GM12878 (cell line): ENCODE measurements around the gene SPATC1L. TPM values are rescaled to one million over a fixed set of nuclear protein-coding genes. Genes with fewer than 3 reads are reported as not detected.

Experiments used
- ATAC-seq: fragments of 200-7000 bp; cut with Tn5 transposase; 3 replicates; pipeline ENCODE4 v1.9.1; 2020; ENCODE audit warnings: mild to moderate bottlenecking, moderate library complexity
- BruUV-seq: library from RNA; stranded (reverse); fragments of 400-500 nt; replicated peaks from 2 replicates; lab custom pipeline; 2021; lab: Mats Ljungman, UMichigan
- CTCF ChIA-PET: fragments of 300-600 bp; sonication (Branson Sonifier 250); formaldehyde crosslinking; extraction: SDS; loops from one replicate; lab custom pipeline; 2021; ENCODE audit warnings: inconsistent platforms; lab: Yijun Ruan, JAX
- POLR2A ChIA-PET: fragments of 350-600 bp; formaldehyde crosslinking; extraction: SDS; loops from one replicate; lab custom pipeline; 2021; ENCODE audit warnings: inconsistent platforms; lab: Charles Lee
- RAD21 ChIA-PET: fragments of 300-600 bp; sonication (Branson Sonifier 250); formaldehyde crosslinking; loops from one replicate; lab custom pipeline; 2023; ENCODE audit warnings: antibody characterized with exemption; ENCODE audit not compliant: unreplicated experiment; lab: Charles Lee
- SMC1A ChIA-PET: fragments of 300-600 bp; sonication (Branson Sonifier 250); formaldehyde crosslinking; loops from one replicate; lab custom pipeline; 2023; ENCODE audit not compliant: unreplicated experiment, uncharacterized antibody; lab: Charles Lee
- DNase-seq: peaks from one replicate; pipeline ENCODE4 v3.0.0-alpha.2; 2011; ENCODE audit warnings: low read depth, low spot score
- FAIRE-seq: peaks from 3 replicates; lab custom pipeline; 2011; peaks lifted over from hg19 to GRCh38; lab: Jason Lieb, UNC
- H2AFZ ChIP-seq: 2 replicates; pipeline ENCODE4 v1.6.0; 2011; ENCODE audit warnings: low read depth, low read length, control low read depth; ENCODE audit not compliant: control insufficient read depth
- H3K27ac ChIP-seq: 2 replicates; pipeline ENCODE4 v1.5.1; 2011; ENCODE audit warnings: control low read depth; ENCODE audit not compliant: control insufficient read depth, insufficient read depth
- H3K27me3 ChIP-seq, 2 experiments: replicated peaks in 1 of 2; 2 replicates each; pipeline versions ENCODE4 v1.6.0 to v1.6.1; 2011; ENCODE audit warnings: low read length in 1 of 2; ENCODE audit not compliant: control insufficient read depth in 2 of 2, insufficient read depth in 2 of 2
- H3K36me3 ChIP-seq, 2 experiments: 2 replicates each; pipeline ENCODE4 v1.5.1; 2011; ENCODE audit warnings: low read length in 1 of 2; ENCODE audit not compliant: control insufficient read depth in 2 of 2, insufficient read depth in 2 of 2
- H3K4me1 ChIP-seq: 2 replicates; pipeline ENCODE4 v1.6.1; 2011; ENCODE audit warnings: mild to moderate bottlenecking, low read length, moderate library complexity, mixed read lengths; ENCODE audit not compliant: control insufficient read depth, insufficient read depth
- H3K4me2 ChIP-seq: 2 replicates; pipeline ENCODE4 v1.6.0; 2011; ENCODE audit warnings: control low read depth; ENCODE audit not compliant: control insufficient read depth, insufficient read depth
- H3K4me3 ChIP-seq: fragments of 200-600 bp; sonication (generic); 2 replicates; pipeline ENCODE4 v1.5.1; 2016
- H3K79me2 ChIP-seq: 2 replicates; pipeline ENCODE4 v1.6.0; 2011; ENCODE audit warnings: low read length; ENCODE audit not compliant: control insufficient read depth, insufficient read depth
- H3K9ac ChIP-seq: 2 replicates; pipeline ENCODE4 v1.8.0; 2011; ENCODE audit warnings: low read length, control low read depth, mixed read lengths; ENCODE audit not compliant: control insufficient read depth, insufficient read depth
- H3K9me3 ChIP-seq: replicated peaks from 3 replicates; pipeline ENCODE4 v1.5.1; 2011; ENCODE audit warnings: mild to moderate bottlenecking, low read length; ENCODE audit not compliant: control insufficient read depth, insufficient read depth
- H4K20me1 ChIP-seq: 2 replicates; pipeline ENCODE4 v1.6.0; 2011; ENCODE audit not compliant: control insufficient read depth, insufficient read depth
- BHLHE40 ChIP-seq, 2 experiments: fragments of 450-650 bp in 1 of 2; IDR thresholded peaks; 2 replicates each; pipeline ENCODE4 v1.6.1; 2011 to 2017; ENCODE audit warnings: low read depth in 2 of 2, borderline replicate concordance in 1 of 2, improper control_type of control experiment in 1 of 2, low read length in 1 of 2, mild to moderate bottlenecking in 1 of 2
- CHD2 ChIP-seq: IDR thresholded peaks from 2 replicates; pipeline ENCODE4 v1.6.1; 2011; ENCODE audit warnings: low read depth, low read length, improper control_type of control experiment, borderline replicate concordance
- DPF2 ChIP-seq: fragments of 450-650 bp; IDR thresholded peaks from 2 replicates; pipeline ENCODE4 v1.6.1; 2017; ENCODE audit warnings: mild to moderate bottlenecking
- EGR1 ChIP-seq, 2 experiments: IDR thresholded peaks; 1 replicate in 1 of 2; 2 replicates in 1 of 2; pipeline ENCODE4 v1.6.1; 2011 to 2012; ENCODE audit warnings: low read depth in 2 of 2, low read length in 2 of 2, borderline replicate concordance in 1 of 2, mild to moderate bottlenecking in 1 of 2, moderate library complexity in 1 of 2
- ESRRA ChIP-seq: IDR thresholded peaks from 2 replicates; pipeline ENCODE4 v1.6.1; 2012; ENCODE audit warnings: mild to moderate bottlenecking, low read length, improper control_type of control experiment
- GATAD2B ChIP-seq: fragments of 450-650 bp; conservative IDR thresholded peaks from 2 replicates; pipeline ENCODE4 v1.6.1; 2017; ENCODE audit warnings: low read depth, mild to moderate bottlenecking, moderate library complexity
- MAX ChIP-seq: IDR thresholded peaks from 2 replicates; pipeline ENCODE4 v1.6.1; 2012; ENCODE audit warnings: low read depth, low read length, improper control_type of control experiment
- MEF2B ChIP-seq: fragments of 450-650 bp; IDR thresholded peaks from 2 replicates; pipeline ENCODE4 v1.6.1; 2018; ENCODE audit warnings: mild to moderate bottlenecking, moderate library complexity; ENCODE audit not compliant: partially characterized antibody, poor library complexity, severe bottlenecking
- MXI1 ChIP-seq: fragments of 150-350 bp; IDR thresholded peaks from 2 replicates; pipeline ENCODE4 v1.6.1; 2011; ENCODE audit warnings: low read depth, mild to moderate bottlenecking, inconsistent platforms, low read length, improper control_type of control experiment
- POLR2A ChIP-seq: IDR thresholded peaks from 2 replicates; pipeline ENCODE4 v1.6.1; 2011; ENCODE audit warnings: low read depth, mild to moderate bottlenecking, low read length
- POU2F2 ChIP-seq: IDR thresholded peaks from 3 replicates; pipeline ENCODE4 v1.6.1; 2011; ENCODE audit warnings: low read depth, mild to moderate bottlenecking, low read length, borderline replicate concordance
- RB1 ChIP-seq: fragments of 450-650 bp; formaldehyde crosslinking; IDR thresholded peaks from 2 replicates; pipeline ENCODE4 v1.6.1; 2017; ENCODE audit warnings: mild to moderate bottlenecking, borderline replicate concordance
- SIN3A ChIP-seq: IDR thresholded peaks from 2 replicates; pipeline ENCODE4 v1.6.1; 2012; ENCODE audit warnings: low read depth, low read length, improper control_type of control experiment
- SMAD5 ChIP-seq: IDR thresholded peaks from 2 replicates; pipeline ENCODE4 v1.6.1; 2016; ENCODE audit warnings: antibody characterized with exemption, low read depth
- SMARCA5 ChIP-seq: fragments of 450-650 bp; IDR thresholded peaks from 2 replicates; pipeline ENCODE4 v1.6.1; 2017; ENCODE audit warnings: mild to moderate bottlenecking
- SUPT20H ChIP-seq: IDR thresholded peaks from 2 replicates; pipeline ENCODE4 v1.6.1; 2011; ENCODE audit warnings: low read depth, mild to moderate bottlenecking, low read length, moderate library complexity, borderline replicate concordance; ENCODE audit not compliant: control insufficient read depth
- WGBS: methylation state at CpG from one replicate; pipeline ENCODE4 v1.1.6; 2016; ENCODE audit warnings: low lambda C conversion rate; ENCODE audit not compliant: insufficient replicate concordance, insufficient coverage; ENCODE audit errors: missing lambda C conversion rate; 5-methylcytosine and 5-hydroxymethylcytosine counted together
- in situ Hi-C: fragments of 300-500 bp; cut with MboI; formaldehyde crosslinking; loops from 9 replicates; pipeline ENCODE4 v1.14.3; 2018; ENCODE audit warnings: mixed read lengths
- intact Hi-C: fragments of 100-400 bp; cut with micrococcal nuclease; formaldehyde crosslinking; loops from one replicate; pipeline ENCODE4 v1.14.2; 2022; ENCODE audit not compliant: unreplicated experiment
- polyA plus RNA-seq, 11 experiments: library from polyadenylated mRNA; depleted of rRNA in 4 of 11; unstranded in 6 of 11; stranded (reverse) in 5 of 11; fragments of >200 nt; fragmentation: Nextera tagmentation in 4 of 11; fragmentation: Illumina TruSeq in 1 of 11; extraction: Ambion mirVana in 4 of 11; extraction: Trizol in 1 of 11; gene quantifications; 1 replicate in 1 of 11; 2 replicates in 10 of 11; pipeline versions ENCODE4 v1.2.1 to v1.2.3, GENCODE V29; 2011 to 2016; ENCODE audit warnings: inconsistent platforms in 2 of 11, missing spikeins in 2 of 11, low read depth in 1 of 11
- total RNA-seq, 4 experiments: library from RNA; depleted of rRNA in 3 of 4; stranded (reverse); fragments of >200 nt in 3 of 4; fragmentation: Illumina TruSeq in 1 of 4; extraction: Trizol in 1 of 4; gene quantifications; 2 replicates each; pipeline versions ENCODE4 v1.2.1 to v1.2.3, GENCODE V29; 2013 to 2021
- TF ChIP-seq, protein P1 (sequence below), 3 experiments: IDR thresholded peaks in 2 of 3; conservative IDR thresholded peaks in 1 of 3; 2 replicates each; pipeline ENCODE4 v1.5.1; 2011; ENCODE audit warnings: low read depth in 3 of 3, low read length in 3 of 3, mild to moderate bottlenecking in 3 of 3, control low read depth in 2 of 3, moderate library complexity in 2 of 3, inconsistent platforms in 1 of 3, mixed read lengths in 1 of 3; ENCODE audit not compliant: control insufficient read depth in 2 of 3, insufficient read depth in 1 of 3; ENCODE audit errors: extremely low read depth in 1 of 3
- TF ChIP-seq, protein P2 (sequence below): fragments of 450-650 bp; conservative IDR thresholded peaks from 2 replicates; pipeline ENCODE4 v1.6.1; 2017; ENCODE audit warnings: mild to moderate bottlenecking, moderate library complexity

The SPATC1L gene
- total and polyA plus RNA-seq, 10 of the 15 experiments (the other 5 are each of a cell fraction or from before 2014, with no cell fraction given), result 1.4 to 16.0 (median 7.0) TPM; not detected in 2

GRCh38 chr21:46229133-46229922 lies 45.1 kb upstream of the SPATC1L start:
- POLR2A ChIA-PET, result interaction anchor here (1.2 to 1.3 kb wide), 2 partner anchors 12 to 24 kb away, joined by 3 to 4 read pairs; no protein-coding TSS in a partner anchor
- Histone ChIP-seq H3K4me3 (peak overlapping the region; percentile 73), H3K4me1 (peaks cover 5% of the 10 kb centered on the region; the same call in 1 of the 2 replicates)
- TF ChIP-seq EGR1 (IDR thresholded peaks at IDR 0.05; ENCODE audit: borderline replicate concordance in 1 of 2, low read depth in 2 of 2, low read length in 2 of 2) (peak in 1 of 2 experiments; percentile 80; a peak in 2 of 3 replicates), SMAD5 (0 out of 2 replicates have a peak, but pooled peaks have one; percentile 9), MXI1 (0 out of 2 replicates have a peak, but pooled peaks have one; percentile 43), SUPT20H (no peak), SIN3A (peak; percentile 23; the same call in 1 of the 2 replicates), GATAD2B (0 out of 2 replicates have a peak, but pooled peaks have one; percentile 55), MEF2B (peak; percentile 35), ESRRA (no peak), BHLHE40 (IDR thresholded peaks at IDR 0.05; ENCODE audit: borderline replicate concordance in 1 of 2, low read depth in 2 of 2, low read length in 1 of 2) (peak in 1 of 2 experiments; percentile 1; a peak in 1 of 4 replicates), POLR2A (peak; percentile 43), DPF2 (peak; percentile 42; the same call in 1 of the 2 replicates), RB1 (no peak), SMARCA5 (0 out of 2 replicates have a peak, but pooled peaks have one; percentile 35), MAX (peak; percentile 37), POU2F2 (no peak), CHD2 (peak; percentile 11)
- TF ChIP-seq, protein P1, sequence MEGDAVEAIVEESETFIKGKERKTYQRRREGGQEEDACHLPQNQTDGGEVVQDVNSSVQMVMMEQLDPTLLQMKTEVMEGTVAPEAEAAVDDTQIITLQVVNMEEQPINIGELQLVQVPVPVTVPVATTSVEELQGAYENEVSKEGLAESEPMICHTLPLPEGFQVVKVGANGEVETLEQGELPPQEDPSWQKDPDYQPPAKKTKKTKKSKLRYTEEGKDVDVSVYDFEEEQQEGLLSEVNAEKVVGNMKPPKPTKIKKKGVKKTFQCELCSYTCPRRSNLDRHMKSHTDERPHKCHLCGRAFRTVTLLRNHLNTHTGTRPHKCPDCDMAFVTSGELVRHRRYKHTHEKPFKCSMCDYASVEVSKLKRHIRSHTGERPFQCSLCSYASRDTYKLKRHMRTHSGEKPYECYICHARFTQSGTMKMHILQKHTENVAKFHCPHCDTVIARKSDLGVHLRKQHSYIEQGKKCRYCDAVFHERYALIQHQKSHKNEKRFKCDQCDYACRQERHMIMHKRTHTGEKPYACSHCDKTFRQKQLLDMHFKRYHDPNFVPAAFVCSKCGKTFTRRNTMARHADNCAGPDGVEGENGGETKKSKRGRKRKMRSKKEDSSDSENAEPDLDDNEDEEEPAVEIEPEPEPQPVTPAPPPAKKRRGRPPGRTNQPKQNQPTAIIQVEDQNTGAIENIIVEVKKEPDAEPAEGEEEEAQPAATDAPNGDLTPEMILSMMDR (IDR thresholded peaks at IDR 0.05 in 2 of 3, conservative IDR thresholded peaks at IDR 0.05 in 1 of 3; ENCODE audit: control insufficient read depth in 2 of 3, extremely low read depth in 1 of 3, insufficient read depth in 1 of 3, low read depth in 3 of 3, low read length in 3 of 3), result peak; percentile 24 to 65 (median 58); a peak in 5 of 6 replicates
- TF ChIP-seq, protein P2, sequence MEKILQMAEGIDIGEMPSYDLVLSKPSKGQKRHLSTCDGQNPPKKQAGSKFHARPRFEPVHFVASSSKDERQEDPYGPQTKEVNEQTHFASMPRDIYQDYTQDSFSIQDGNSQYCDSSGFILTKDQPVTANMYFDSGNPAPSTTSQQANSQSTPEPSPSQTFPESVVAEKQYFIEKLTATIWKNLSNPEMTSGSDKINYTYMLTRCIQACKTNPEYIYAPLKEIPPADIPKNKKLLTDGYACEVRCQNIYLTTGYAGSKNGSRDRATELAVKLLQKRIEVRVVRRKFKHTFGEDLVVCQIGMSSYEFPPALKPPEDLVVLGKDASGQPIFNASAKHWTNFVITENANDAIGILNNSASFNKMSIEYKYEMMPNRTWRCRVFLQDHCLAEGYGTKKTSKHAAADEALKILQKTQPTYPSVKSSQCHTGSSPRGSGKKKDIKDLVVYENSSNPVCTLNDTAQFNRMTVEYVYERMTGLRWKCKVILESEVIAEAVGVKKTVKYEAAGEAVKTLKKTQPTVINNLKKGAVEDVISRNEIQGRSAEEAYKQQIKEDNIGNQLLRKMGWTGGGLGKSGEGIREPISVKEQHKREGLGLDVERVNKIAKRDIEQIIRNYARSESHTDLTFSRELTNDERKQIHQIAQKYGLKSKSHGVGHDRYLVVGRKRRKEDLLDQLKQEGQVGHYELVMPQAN, result no peak

More at GRCh38 chr21:46229133-46229922, 45.1 kb upstream of the SPATC1L start:
- H3K36me3 ChIP-seq, result peaks cover 0 to 5% of the 10 kb centered on the region in 2 experiments; a peak in 2 of 4 replicates
- peaks cover 50% of the 10 kb centered on the region for H3K79me2 ChIP-seq
- no peak for FAIRE-seq
- WGBS, result 9% methylated on average over 21 of the region's 72 CpGs
- H3K27me3 ChIP-seq, result no peaks in the 10 kb centered on the region
- BruUV-seq, result no TSS peak
- in situ Hi-C loops (no loop called here), intact Hi-C loops (loop anchor here (5.0 kb wide), 2 partner anchors 58 to 87 kb away; partner anchors contain the start of genes MCM3AP and YBEY)
- CTCF ChIA-PET, result interaction anchor here (0.7 to 9.7 kb wide), 6 partner anchors 23 to 1090 kb away, joined by 3 to 59 read pairs (median 10); partner anchors contain the start of genes MCM3AP and YBEY
- SMC1A ChIA-PET, result interaction anchor here (0.6 to 2.5 kb wide), 3 partner anchors 24 to 142 kb away, joined by 4 to 15 read pairs (median 4); no protein-coding TSS in a partner anchor
- H3K9me3 ChIP-seq, result no peaks in the 10 kb centered on the region
- no peak for DNase-seq
- ATAC-seq, result peak; percentile 50
- peak overlapping the region; percentile 70 for H2AFZ ChIP-seq
- RAD21 ChIA-PET, result interaction anchor here (4.0 kb wide), 1 partner anchor 25 kb away, joined by 19 read pairs; no protein-coding TSS in a partner anchor
- no peaks in the 10 kb centered on the region for H4K20me1 ChIP-seq
- peak overlapping the region; percentile 73 for H3K27ac ChIP-seq
- H3K9ac ChIP-seq, result peak overlapping the region; percentile 73
- peak overlapping the region; percentile 90 for H3K4me2 ChIP-seq
